Stimulated activated naive CD8-positive, alpha-beta T cell treated with anti-CD3 and anti-CD28 coated beads, Interleukin-15, amount 100 ng/mL, for 72 hours (primary cell): ENCODE measurements around the gene GART.
A peak's percentile ranks its signal among the peaks of the same experiment; 100 is the strongest.
"Not testable (repeated sequence)": the region's sequence is repeated elsewhere in the genome, so short reads cannot be mapped to it uniquely, and the experiment has no call there.

Experiments used
- ATAC-seq: fragments of 150-1000 bp; cut with Tn5 transposase; 2 replicates; pipeline ENCODE4 v1.10.0; 2021; ENCODE audit warnings: mild to moderate bottlenecking, moderate library complexity
- DNase-seq, 2 donors: peaks; one replicate each; pipeline ENCODE4 v3.0.0; 2021 to 2022
- H3K27ac Mint-ChIP-seq, 2 donors: one replicate each; pipeline ENCODE4 v1.8.0; 2022; ENCODE audit warnings: mild to moderate bottlenecking in 2 of 2, mixed read lengths in 2 of 2, moderate library complexity in 2 of 2
- H3K27me3 Mint-ChIP-seq: one replicate; pipeline ENCODE4 v1.8.0; 2022; ENCODE audit warnings: mixed read lengths
- H3K4me1 Mint-ChIP-seq: one replicate; pipeline ENCODE4 v1.8.0; 2022; ENCODE audit warnings: mild to moderate bottlenecking, mixed read lengths
- H3K4me3 Mint-ChIP-seq, 2 donors: one replicate each; pipeline ENCODE4 v1.8.0; 2022; ENCODE audit warnings: mild to moderate bottlenecking in 2 of 2, mixed read lengths in 2 of 2, moderate library complexity in 1 of 2
- H3K9me3 Mint-ChIP-seq, 2 donors: one replicate each; pipeline ENCODE4 v1.8.0; 2022; ENCODE audit warnings: mixed read lengths in 2 of 2

GART gene

GRCh38 chr21:33543505-33544129 is 1.7 kb upstream of the GART start:
- no peaks in the 10 kb centered on the region for H3K9me3 Mint-ChIP-seq

DNA sequence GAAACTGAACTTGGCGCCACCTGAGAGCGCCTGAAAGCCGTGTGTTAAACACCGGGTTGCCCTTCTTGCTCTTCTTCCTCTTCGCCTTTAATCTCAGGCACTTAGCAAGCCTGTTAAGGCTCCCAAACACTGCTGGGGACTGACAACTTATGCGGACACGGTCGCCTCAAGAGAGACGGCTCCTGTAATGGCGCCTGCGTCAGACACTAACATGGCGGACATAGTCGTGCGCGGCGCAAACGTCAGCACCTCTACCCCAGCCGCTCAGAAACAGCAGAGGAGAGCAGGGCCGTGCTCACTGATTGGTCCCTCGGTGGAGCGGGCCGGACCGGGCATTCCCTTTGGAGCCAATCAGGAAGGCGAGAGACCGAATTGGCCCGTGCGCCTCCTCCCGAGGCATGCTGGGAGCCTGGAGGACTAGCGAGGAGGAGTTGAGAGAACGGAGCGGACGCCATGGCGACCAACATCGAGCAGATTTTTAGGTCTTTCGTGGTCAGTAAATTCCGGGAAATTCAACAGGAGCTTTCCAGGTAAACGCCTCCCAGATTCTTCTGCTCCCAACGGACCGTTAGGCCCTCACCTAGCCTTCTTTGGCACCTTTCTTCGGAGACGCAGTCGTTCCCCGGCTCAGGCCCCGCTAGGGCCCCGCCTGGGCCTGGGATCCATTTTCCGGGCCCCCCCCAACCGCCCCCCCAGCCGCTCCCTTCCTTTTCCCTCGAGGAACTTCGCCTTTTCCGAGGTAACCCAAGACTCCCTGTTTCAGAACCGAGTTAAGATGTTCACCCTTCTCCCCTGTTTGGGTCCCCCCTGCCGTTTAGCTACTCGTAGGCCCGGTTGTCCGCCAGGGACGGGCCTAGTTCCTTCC is 955 bp upstream of the GART start, which contains the start of gene SON:
TSS of gene SON (plus strand) at position 399 of the 865 bp plus-strand sequence. CDS start at position 454, 55 bp downstream.
- ATAC-seq, result peak; percentile 96
- Mint-ChIP-seq H3K9me3 (no peaks in the 10 kb centered on the region), H3K27ac (peak within 1 kb of the TSS; percentile 100), H3K4me3 (peak within 1 kb of the TSS; percentile 95 to 96), H3K4me1 (peaks cover 46% of the 10 kb centered on the region), H3K27me3 (no peaks in the 10 kb centered on the region)
- DNase-seq, result peak; percentile 97 to 99

More at GRCh38 chr21:33543505-33544129, 1.7 kb upstream of the GART start:
- Mint-ChIP-seq H3K4me1 (peaks cover 46% of the 10 kb centered on the region), H3K27ac (peak overlapping the region; percentile 100), H3K27me3 (no peaks in the 10 kb centered on the region), H3K4me3 (peak overlapping the region; percentile 95 to 96)
- no peak for ATAC-seq
- DNase-seq, result peak in 1 of 2 donors; percentile 83

DNA sequence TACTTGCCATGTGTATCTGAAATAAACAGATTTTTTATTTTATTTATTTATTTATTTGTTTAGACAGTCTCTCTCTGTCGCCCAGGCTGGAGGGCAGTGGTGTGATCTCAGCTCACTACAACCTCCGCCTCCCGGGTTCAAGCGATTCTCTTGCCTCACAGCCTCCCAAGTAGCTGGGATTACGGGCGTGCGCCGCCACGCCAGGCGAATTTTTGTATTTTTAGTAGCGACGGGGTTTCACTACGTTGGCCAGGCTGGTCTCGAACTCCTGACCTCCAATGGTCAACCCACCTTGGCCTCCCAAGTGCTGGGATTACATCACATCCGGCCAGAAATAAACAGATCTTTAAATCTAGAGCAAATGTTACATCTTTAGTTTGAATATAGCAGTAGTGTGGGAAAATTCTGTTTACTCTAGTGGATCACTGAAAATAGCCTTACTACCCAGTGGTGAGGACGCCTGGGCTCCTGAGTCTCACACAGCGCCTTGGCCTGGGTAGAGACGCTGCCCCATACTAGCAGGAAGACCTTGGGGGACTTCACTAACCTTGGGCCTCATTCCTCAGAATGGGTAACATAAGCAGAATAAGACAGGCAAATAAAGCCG is 709 bp downstream of the GART start:
- peaks cover 35% of the 10 kb centered on the region for H3K4me1 Mint-ChIP-seq
- DNase-seq, result peak in 1 of 2 donors; percentile 33

DNA sequence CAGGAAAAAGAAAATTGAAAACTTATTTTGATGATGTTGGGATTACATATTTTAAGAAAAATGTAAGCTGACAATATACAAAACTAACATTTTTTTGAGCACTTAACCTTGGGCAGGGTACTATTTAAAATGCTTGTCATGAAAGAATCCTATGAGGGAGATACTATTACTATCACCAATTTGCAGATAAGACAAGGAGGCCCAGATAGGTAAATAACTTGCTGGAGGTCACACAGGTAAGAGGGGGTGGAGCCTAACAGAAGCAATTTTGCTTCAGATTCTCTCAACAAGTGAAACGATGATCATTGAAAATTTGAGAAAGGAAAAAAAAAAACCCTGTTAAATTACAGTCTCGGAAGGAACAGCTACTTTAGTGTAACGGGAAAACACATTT is 1.2 kb downstream of the GART start:
- peaks cover 0 to 5% of the 10 kb centered on the region in 2 donors for H3K9me3 Mint-ChIP-seq
- ATAC-seq (no peak), DNase-seq (no peak)
- no peaks in the 10 kb centered on the region for H3K27me3 Mint-ChIP-seq
- peaks cover 30% of the 10 kb centered on the region for H3K4me1 Mint-ChIP-seq
- H3K27ac Mint-ChIP-seq, result peak overlapping the region; percentile 3 to 100
- H3K4me3 Mint-ChIP-seq, result peak overlapping the region; percentile 95 to 96

More for the DNA sequence above, 709 bp downstream of the GART start:
- Mint-ChIP-seq H3K27ac (peak overlapping the region; percentile 100), H3K4me3 (peak overlapping the region; percentile 95 to 96), H3K9me3 (peaks cover 0 to 5% of the 10 kb centered on the region in 2 donors), H3K27me3 (no peaks in the 10 kb centered on the region)
- ATAC-seq, result no peak

DNA sequence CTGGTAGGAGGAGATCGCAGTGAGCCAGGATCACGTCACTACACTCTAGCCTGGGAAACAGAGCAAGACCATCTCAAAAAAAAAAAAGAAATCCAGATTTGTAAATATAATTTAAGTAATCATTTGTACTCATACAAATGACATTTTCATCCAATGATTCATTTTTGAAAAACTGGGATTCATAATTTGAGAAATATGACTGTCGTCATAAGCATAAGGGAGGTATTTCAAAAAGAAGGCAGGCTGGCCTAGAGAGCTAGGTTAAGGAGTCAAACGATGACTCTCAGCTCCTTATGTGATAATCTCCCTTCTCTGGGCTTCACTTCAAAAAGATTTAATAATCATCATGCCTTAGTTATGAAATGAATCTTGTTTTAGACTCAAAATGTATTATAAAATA is 2.3 kb downstream of the GART start:
- peak overlapping the region; percentile 18 to 96 for H3K4me3 Mint-ChIP-seq
- ATAC-seq (no peak), DNase-seq (no peak)
- H3K9me3 Mint-ChIP-seq, result peaks cover 0 to 5% of the 10 kb centered on the region in 2 donors
- no peaks in the 10 kb centered on the region for H3K27me3 Mint-ChIP-seq
- H3K4me1 Mint-ChIP-seq, result peaks cover 27% of the 10 kb centered on the region
- H3K27ac Mint-ChIP-seq, result no peak overlapping the region

- Mint-ChIP-seq H3K9me3 (peaks cover 0 to 5% of the 10 kb centered on the region in 2 donors), H3K27ac (peak overlapping the region in 1 of 2 donors; percentile 78), H3K27me3 (no peaks in the 10 kb centered on the region), H3K4me1 (peaks cover 20% of the 10 kb centered on the region), H3K4me3 (no peak overlapping the region)
- no peak for DNase-seq
- no peak for ATAC-seq
Measured at GRCh38 chr21:33537212-33537611, 4.7 kb downstream of the GART start.

DNA sequence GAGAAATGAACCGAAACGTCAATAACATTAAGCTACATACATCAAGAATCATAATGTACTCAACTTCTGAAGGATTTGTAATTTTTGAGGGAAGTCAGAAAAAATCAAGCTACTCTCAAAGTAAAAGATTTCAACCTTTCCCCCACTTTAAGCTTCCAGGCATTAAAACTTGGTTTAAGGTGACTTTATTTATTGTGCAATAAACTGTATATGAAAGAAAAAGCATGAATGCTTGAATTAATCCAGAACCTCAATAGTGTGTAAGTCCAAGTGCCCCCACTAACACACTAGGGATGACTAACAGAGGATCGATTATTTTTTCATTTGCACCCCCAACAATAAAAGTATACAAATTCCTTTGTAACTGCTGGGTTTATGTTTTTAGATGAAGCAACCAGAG is 10.9 kb downstream of the GART start:
- DNase-seq (no peak), ATAC-seq (no peak)
- H3K27me3 Mint-ChIP-seq, result no peaks in the 10 kb centered on the region
- H3K27ac Mint-ChIP-seq, result no peak overlapping the region
- no peaks in the 10 kb centered on the region for H3K9me3 Mint-ChIP-seq
- no peak overlapping the region for H3K4me3 Mint-ChIP-seq
- no peaks in the 10 kb centered on the region for H3K4me1 Mint-ChIP-seq

DNA sequence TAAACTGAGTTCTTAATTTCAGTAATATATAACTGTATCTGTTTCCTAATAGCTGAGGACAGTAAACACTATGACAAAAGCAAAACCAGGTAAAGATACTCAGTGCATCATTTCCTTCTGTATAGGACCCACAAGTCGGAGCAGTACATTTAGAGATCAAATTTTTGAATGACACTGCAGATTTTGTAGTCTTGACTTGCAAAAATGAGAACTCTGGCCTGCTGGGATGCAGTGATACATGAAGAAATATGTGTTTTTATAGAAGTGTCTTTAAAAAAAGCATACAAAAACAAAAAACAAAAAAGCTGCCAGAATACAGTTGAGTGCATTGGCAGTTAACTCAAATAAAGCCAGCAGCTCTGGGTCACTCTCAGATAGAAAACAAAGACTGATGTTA is 19.0 kb downstream of the GART start:
- H3K27me3 Mint-ChIP-seq, result no peaks in the 10 kb centered on the region
- ATAC-seq (no peak), DNase-seq (no peak)
- H3K27ac Mint-ChIP-seq, result no peak overlapping the region
- H3K4me1 Mint-ChIP-seq, result no peaks in the 10 kb centered on the region
- H3K9me3 Mint-ChIP-seq, result no peaks in the 10 kb centered on the region
- H3K4me3 Mint-ChIP-seq, result no peak overlapping the region

- Mint-ChIP-seq H3K4me1 (no peaks in the 10 kb centered on the region), H3K9me3 (no peaks in the 10 kb centered on the region), H3K4me3 (no peak overlapping the region), H3K27me3 (no peaks in the 10 kb centered on the region), H3K27ac (peak overlapping the region in 1 of 2 donors; percentile 73)
- no peak for DNase-seq
- ATAC-seq, result no peak
Measured at GRCh38 chr21:33522297-33522952, 19.5 kb downstream of the GART start.

DNA sequence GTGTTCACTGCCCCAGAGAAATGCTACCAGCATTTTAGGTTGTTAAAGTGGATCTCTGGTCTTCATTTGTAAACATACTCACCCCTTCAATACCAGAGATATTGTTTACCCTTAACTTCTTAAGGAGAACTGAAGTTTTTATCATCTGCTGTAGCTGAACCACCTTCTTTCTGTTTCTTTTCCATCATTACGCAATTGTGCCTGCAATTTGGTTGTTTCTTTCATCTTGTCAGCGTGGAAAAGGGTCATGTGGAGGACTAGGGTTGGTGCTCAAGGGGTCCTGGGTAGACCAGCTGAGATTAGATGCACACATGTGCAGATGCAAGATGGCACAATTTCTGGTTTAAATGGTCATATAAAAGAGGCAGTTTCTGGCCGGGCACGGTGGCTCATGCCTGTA is 23.0 kb downstream of the GART start:
- Mint-ChIP-seq H3K27me3 (no peaks in the 10 kb centered on the region), H3K27ac (peak overlapping the region in 1 of 2 donors; percentile 69), H3K4me3 (no peak overlapping the region), H3K4me1 (peaks cover 13% of the 10 kb centered on the region), H3K9me3 (no peaks in the 10 kb centered on the region)
- no peak for DNase-seq
- ATAC-seq, result no peak

GRCh38 chr21:33514229-33514628 is 27.7 kb downstream of the GART start:
- Mint-ChIP-seq H3K27me3 (no peaks in the 10 kb centered on the region), H3K4me1 (peaks cover 13% of the 10 kb centered on the region), H3K4me3 (no peak overlapping the region), H3K9me3 (no peaks in the 10 kb centered on the region), H3K27ac (peak overlapping the region in 1 of 2 donors; percentile 90)
- ATAC-seq, result no peak
- DNase-seq, result no peak

DNA sequence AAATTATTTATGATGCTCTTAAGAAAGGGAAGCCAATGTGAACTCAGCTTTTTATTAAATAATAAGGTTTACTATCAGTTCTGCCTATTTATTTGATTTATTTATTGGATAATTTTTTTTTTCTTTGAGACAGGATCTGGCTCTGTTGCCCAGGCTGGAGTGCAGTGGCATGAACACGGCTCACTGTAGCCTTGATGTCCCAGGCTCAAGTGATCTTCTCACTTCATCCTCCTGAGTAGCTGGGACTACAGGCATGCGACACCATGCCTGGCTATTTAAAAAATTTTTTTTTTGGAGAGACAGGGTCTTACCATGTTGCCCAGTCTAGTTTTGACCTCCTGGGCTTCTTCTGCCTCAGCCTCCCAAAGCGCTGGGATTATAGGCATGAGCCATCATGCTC is 29.4 kb downstream of the GART start:
- peaks cover 13% of the 10 kb centered on the region for H3K4me1 Mint-ChIP-seq
- no peak overlapping the region for H3K27ac Mint-ChIP-seq
- H3K9me3 Mint-ChIP-seq, result no peaks in the 10 kb centered on the region
- DNase-seq, result no peak
- no peak for ATAC-seq
- no peak overlapping the region for H3K4me3 Mint-ChIP-seq
- no peaks in the 10 kb centered on the region for H3K27me3 Mint-ChIP-seq

DNA sequence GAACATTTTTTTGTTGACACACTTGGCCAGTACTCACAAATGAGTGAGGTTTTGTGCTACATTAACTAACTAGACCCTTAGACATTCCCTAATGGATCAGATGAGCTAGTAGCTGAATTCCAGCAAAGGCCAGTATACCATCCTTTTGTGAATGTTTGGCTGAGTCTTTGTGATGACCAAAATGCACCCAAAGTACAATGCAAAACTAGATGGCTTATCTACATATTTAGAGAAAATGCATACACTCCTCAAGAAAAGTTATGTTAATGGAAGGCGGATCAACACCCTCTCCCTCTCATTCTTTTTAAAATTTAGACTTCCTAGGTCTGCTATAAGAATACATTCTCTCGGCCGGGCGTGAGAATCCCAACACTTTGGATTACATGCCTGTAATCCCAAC is 30.3 kb downstream of the GART start:
- H3K4me1 Mint-ChIP-seq, result peaks cover 13% of the 10 kb centered on the region

DNA sequence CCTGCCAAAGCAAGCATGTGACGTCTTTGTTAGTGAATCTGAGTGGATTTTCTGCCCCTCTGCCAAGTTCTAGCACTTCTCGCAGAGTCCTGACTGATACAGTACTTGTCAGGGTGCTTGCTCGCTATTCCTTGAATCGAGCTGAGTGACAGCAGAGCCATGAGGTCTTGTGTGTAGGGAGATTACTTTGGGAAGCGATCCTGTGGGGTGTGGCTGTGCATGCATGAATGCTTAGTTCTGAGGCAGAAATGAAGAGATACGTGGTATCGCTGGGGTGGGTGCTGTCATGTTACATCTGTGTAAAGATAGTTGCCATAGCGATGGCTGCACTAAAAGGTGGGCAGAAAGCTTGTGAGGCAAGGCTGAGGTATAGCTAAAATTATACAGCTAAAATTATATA is 31.1 kb downstream of the GART start:
- Mint-ChIP-seq H3K27ac (no peak overlapping the region), H3K27me3 (no peaks in the 10 kb centered on the region), H3K9me3 (no peaks in the 10 kb centered on the region), H3K4me1 (peaks cover 12% of the 10 kb centered on the region), H3K4me3 (no peak overlapping the region)
- no peak for DNase-seq
- ATAC-seq, result no peak

More for the DNA sequence above, 30.3 kb downstream of the GART start:
- no peak for DNase-seq
- Mint-ChIP-seq H3K4me3 (no peak overlapping the region), H3K9me3 (no peaks in the 10 kb centered on the region), H3K27ac (no peak overlapping the region), H3K27me3 (no peaks in the 10 kb centered on the region)
- ATAC-seq, result no peak

DNA sequence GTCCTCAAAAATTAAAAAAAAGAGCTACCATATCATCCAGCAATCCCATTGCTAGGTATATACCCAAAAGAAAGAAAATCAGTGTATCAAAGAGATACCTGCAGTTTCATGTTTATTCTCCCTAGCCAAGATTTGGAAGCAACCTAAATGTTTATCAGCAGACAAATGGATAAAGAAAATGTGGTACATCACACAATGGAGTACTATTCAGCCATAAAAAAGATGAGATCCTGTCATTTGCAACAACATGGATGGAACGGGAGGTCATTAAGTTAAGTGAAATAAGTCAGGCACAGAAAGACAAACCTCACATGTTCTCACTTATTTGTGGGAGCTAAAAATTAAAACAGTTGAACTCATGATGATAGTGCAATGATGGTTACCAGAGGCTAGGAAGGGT is 34.9 kb downstream of the GART start:
- peak overlapping the region; percentile 30 to 57 for H3K27ac Mint-ChIP-seq
- DNase-seq, ATAC-seq, H3K4me1 Mint-ChIP-seq, H3K4me3 Mint-ChIP-seq, H3K9me3 Mint-ChIP-seq, H3K27me3 Mint-ChIP-seq: not testable (repeated sequence)
